ENCODE results near the gene HEY2.

HEY2 gene

DNA sequence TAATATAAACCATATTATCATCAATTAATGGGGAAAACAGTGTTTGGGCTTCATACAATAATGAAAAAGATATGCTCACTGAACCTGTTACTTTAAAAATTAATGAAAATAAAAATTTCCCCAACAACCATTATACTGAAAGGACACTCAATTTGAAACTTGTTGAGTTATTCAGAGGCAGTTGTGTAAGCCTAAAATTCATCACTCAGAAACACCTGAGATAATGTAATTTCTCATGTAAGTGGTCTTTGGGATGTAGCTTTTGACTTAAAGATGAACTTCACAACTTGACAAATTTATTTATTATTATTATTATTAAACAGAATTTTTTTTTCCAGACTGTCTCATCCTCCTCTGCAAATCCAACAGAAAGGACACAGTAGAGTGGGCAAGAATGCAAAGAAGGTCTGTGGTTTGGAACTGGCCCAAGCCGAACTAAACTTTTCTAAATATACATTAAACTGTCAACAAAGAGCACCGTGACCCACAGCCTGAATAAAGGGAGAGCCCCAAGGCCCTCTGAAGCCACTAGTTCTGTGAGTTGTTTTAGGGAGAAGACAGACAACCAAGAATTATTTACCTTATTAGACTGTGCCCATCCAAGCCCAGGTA lies 32.2 kb upstream of the HEY2 start:
- DNase-seq: no peak
- H3K27ac ChIP-seq (ENCODE audit: low read length): no peak overlapping the region
- H3K4me2 ChIP-seq (ENCODE audit: low read depth, low read length): no peak overlapping the region
- H3K9me2 ChIP-seq (replicated peaks; ENCODE audit: insufficient read depth, low read length): no peaks in the 10 kb centered on the region
- H4K20me1 ChIP-seq (ENCODE audit: insufficient read depth, low read length): no peaks in the 10 kb centered on the region
- H3K9ac ChIP-seq (ENCODE audit: low read length): no peak overlapping the region
- TF ChIP-seq, protein P1, sequence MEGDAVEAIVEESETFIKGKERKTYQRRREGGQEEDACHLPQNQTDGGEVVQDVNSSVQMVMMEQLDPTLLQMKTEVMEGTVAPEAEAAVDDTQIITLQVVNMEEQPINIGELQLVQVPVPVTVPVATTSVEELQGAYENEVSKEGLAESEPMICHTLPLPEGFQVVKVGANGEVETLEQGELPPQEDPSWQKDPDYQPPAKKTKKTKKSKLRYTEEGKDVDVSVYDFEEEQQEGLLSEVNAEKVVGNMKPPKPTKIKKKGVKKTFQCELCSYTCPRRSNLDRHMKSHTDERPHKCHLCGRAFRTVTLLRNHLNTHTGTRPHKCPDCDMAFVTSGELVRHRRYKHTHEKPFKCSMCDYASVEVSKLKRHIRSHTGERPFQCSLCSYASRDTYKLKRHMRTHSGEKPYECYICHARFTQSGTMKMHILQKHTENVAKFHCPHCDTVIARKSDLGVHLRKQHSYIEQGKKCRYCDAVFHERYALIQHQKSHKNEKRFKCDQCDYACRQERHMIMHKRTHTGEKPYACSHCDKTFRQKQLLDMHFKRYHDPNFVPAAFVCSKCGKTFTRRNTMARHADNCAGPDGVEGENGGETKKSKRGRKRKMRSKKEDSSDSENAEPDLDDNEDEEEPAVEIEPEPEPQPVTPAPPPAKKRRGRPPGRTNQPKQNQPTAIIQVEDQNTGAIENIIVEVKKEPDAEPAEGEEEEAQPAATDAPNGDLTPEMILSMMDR (IDR thresholded peaks at IDR 0.05; ENCODE audit: low read length): no peak
- TF ChIP-seq EZH2 (optimal IDR thresholded peaks at IDR 0.05; ENCODE audit: low read depth, low read length) (no peak), EZH2phosphoT487 (IDR thresholded peaks at IDR 0.05; ENCODE audit: low read length) (no peak)
- no peak overlapping the region for H2AFZ ChIP-seq (ENCODE audit: low read length)
- no peak overlapping the region for H3K4me3 ChIP-seq (ENCODE audit: low read length)
- H3K36me3 ChIP-seq (replicated peaks; ENCODE audit: insufficient read depth, low read length): no peaks in the 10 kb centered on the region
- H3K79me2 ChIP-seq (ENCODE audit: low read length): no peaks in the 10 kb centered on the region
- H3F3A ChIP-seq (ENCODE audit: insufficient read depth, low read length): peaks cover 23% of the 10 kb centered on the region
- H3K27me3 ChIP-seq (replicated peaks; ENCODE audit: insufficient read depth, low read length): no peaks in the 10 kb centered on the region
- H3K4me1 ChIP-seq (ENCODE audit: low read length): peaks cover 28% of the 10 kb centered on the region
- no peaks in the 10 kb centered on the region for H3K9me3 ChIP-seq (replicated peaks; ENCODE audit: insufficient read depth, low read length)

DNA sequence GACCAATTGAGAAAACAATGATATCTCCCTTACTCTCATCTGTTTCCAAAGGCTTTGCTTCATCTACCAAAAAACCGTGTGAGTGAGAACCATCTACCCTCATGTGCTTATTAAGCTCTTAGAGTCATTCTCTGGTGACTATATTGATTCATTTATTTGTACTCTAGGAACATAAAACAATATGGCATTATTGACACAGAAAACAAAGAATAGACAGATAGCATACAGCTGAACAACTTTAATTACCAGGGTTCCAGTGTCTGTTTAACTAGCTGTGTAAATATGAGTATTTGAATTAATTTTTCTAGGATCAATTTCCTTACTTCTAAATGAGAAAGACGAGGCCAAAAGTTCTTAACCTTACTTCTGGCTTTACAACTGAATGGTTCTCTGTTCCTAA lies 31.3 kb upstream of the HEY2 start:
- Histone ChIP-seq H3K9me3 (replicated peaks; ENCODE audit: insufficient read depth, low read length) (no peaks in the 10 kb centered on the region), H3K4me2 (ENCODE audit: low read depth, low read length) (no peak overlapping the region), H3K79me2 (ENCODE audit: low read length) (no peaks in the 10 kb centered on the region), H3K27ac (ENCODE audit: low read length) (no peak overlapping the region), H3K27me3 (replicated peaks; ENCODE audit: insufficient read depth, low read length) (no peaks in the 10 kb centered on the region), H3K9me2 (replicated peaks; ENCODE audit: insufficient read depth, low read length) (no peaks in the 10 kb centered on the region), H3F3A (ENCODE audit: insufficient read depth, low read length) (peaks cover 23% of the 10 kb centered on the region), H3K36me3 (replicated peaks; ENCODE audit: insufficient read depth, low read length) (no peaks in the 10 kb centered on the region), H2AFZ (ENCODE audit: low read length) (no peak overlapping the region), H4K20me1 (ENCODE audit: insufficient read depth, low read length) (no peaks in the 10 kb centered on the region), H3K4me1 (ENCODE audit: low read length) (peaks cover 27% of the 10 kb centered on the region), H3K4me3 (ENCODE audit: low read length) (no peak overlapping the region), H3K9ac (ENCODE audit: low read length) (no peak overlapping the region)
- TF ChIP-seq EZH2phosphoT487 (IDR thresholded peaks at IDR 0.05; ENCODE audit: low read length): no peak
- TF ChIP-seq EZH2 (optimal IDR thresholded peaks at IDR 0.05; ENCODE audit: low read depth, low read length): no peak
- TF ChIP-seq, protein P1 (IDR thresholded peaks at IDR 0.05; ENCODE audit: low read length): no peak
- DNase-seq: no peak

DNA sequence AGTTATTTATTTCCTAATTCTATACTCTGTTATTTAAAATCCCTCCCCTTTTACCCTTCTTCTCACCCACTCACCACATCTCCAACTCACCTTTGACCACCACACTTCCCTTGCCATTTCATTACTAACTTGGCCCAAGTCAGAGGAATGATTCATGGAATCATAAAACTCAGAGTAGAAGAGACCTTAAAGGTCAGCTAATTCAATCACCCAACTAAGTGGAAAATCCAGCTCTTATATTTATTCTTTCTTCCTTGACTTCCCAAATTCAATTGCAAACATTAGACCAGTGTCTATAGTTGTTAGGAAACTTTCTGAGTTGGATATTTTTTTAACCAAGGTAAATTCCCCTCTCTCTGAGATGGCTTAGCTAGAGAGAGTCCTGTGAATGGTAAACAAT lies 26.5 kb upstream of the HEY2 start:
- H3K9ac ChIP-seq (ENCODE audit: low read length): no peak overlapping the region

More for the DNA sequence above, 26.5 kb upstream of the HEY2 start:
- H3F3A ChIP-seq (ENCODE audit: insufficient read depth, low read length): no peaks in the 10 kb centered on the region
- no peak overlapping the region for H2AFZ ChIP-seq (ENCODE audit: low read length)
- no peaks in the 10 kb centered on the region for H3K9me2 ChIP-seq (replicated peaks; ENCODE audit: insufficient read depth, low read length)
- TF ChIP-seq EZH2 (optimal IDR thresholded peaks at IDR 0.05; ENCODE audit: low read depth, low read length) (no peak), EZH2phosphoT487 (IDR thresholded peaks at IDR 0.05; ENCODE audit: low read length) (no peak)
- TF ChIP-seq, protein P1 (IDR thresholded peaks at IDR 0.05; ENCODE audit: low read length): no peak
- H4K20me1 ChIP-seq (ENCODE audit: insufficient read depth, low read length): no peaks in the 10 kb centered on the region
- no peaks in the 10 kb centered on the region for H3K9me3 ChIP-seq (replicated peaks; ENCODE audit: insufficient read depth, low read length)
- no peaks in the 10 kb centered on the region for H3K27me3 ChIP-seq (replicated peaks; ENCODE audit: insufficient read depth, low read length)
- no peaks in the 10 kb centered on the region for H3K4me1 ChIP-seq (ENCODE audit: low read length)
- H3K4me2 ChIP-seq (ENCODE audit: low read depth, low read length): no peak overlapping the region
- H3K79me2 ChIP-seq (ENCODE audit: low read length): no peaks in the 10 kb centered on the region
- H3K27ac ChIP-seq (ENCODE audit: low read length): no peak overlapping the region
- H3K4me3 ChIP-seq (ENCODE audit: low read length): no peak overlapping the region
- no peak for DNase-seq
- no peaks in the 10 kb centered on the region for H3K36me3 ChIP-seq (replicated peaks; ENCODE audit: insufficient read depth, low read length)
